Stimulated activated CD8-positive, alpha-beta memory T cell treated with anti-CD3 and anti-CD28 coated beads, Interleukin-7, amount 100 ng/mL, for 24 hours (primary cell): ENCODE measurements around the gene MAGI2.
"Not testable (repeated sequence)": the region's sequence is repeated elsewhere in the genome, so short reads cannot be mapped to it uniquely, and the experiment has no call there.

ENCODE experiments used
- DNase-seq: peaks from one replicate; pipeline ENCODE4 v3.0.0-alpha.2; 2020; ENCODE audit warnings: low read depth

The MAGI2 gene

DNA sequence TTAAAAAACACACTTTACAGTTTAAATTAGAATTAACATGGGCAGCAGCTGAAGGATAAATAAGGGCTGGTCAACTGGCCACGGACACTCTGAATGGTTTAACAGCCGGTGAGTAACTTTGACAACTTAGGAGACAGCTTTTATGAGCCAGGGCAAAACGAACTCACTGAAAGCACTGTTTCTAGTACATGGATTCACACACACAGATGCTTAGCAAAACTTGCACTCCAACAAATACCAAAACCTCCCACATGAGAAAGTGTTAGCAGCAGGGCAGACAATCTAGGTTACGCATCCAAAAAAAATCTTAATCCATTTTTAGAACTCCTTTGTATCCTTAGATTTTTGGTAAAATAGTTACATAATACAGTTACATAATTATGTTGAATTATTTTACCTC, 1168.5 kb downstream of the MAGI2 start:
- DNase-seq, result no peak

GRCh38 chr7:78280276-78280675, 1173.2 kb downstream of the MAGI2 start:
- DNase-seq, result no peak

DNA sequence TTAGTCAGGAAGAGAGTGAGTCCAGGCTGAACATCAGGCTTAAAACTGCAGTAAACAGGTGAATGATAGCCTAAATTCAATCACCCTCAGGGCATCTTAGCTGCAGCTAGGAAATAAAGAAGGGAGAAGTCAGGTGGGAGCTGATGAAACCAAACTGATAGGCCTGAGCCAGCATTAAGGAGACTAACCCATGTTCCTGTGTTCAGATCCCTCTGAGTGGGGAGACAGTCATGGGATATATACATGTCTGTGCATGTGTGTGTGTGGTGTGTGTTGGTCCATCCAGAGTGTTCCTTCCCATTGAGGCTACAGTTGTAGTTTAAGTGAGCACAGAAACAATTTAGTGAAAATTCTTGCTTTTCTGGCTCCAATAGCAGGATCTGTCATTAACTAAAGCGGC, 1174.0 kb downstream of the MAGI2 start:
- no peak for DNase-seq

DNA sequence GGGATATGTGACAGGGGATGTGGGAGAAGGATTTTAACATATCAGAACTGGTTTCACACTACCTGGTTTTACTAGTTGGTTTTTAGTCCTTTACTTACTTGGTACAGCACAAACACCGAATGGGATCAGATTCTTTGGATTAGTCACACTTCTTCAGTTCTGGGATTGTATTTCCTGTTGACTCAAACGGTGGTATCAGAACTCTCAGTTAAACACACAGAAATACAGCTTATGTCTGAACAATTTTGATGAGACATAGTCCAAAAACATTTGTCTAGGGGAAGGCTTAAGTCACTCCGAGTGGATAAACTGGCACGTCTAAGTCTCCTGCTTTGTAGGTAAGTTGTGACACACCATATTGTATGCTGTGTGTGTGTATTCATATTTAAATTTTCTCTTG, 1174.4 kb downstream of the MAGI2 start:
- DNase-seq, result no peak

- no peak for DNase-seq
Observed at GRCh38 chr7:78267141-78267540, 1186.3 kb downstream of the MAGI2 start.

- no peak for DNase-seq
Observed at GRCh38 chr7:78265486-78265885, 1188.0 kb downstream of the MAGI2 start.

GRCh38 chr7:78265071-78265470, 1188.4 kb downstream of the MAGI2 start:
- no peak for DNase-seq

- no peak for DNase-seq
Observed at GRCh38 chr7:78264105-78264504, 1189.4 kb downstream of the MAGI2 start.

DNA sequence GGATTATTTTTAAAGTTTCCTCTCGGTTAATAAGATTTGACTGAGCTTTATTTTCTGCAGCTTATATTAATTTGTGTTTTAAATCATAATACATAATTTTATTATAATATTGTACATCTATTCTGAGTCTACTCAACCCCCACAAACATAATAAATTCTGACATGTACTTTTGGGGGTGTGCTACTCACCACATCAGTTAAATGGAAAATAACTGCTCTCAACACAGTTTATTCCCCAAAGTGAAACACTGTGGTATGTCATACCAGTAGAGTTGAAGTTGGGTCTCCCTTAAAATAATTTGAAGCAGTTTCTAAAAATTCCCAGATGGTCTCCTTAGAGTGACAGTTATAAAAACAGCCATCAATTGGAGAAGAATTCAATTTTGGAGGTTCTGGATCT, 1191.7 kb downstream of the MAGI2 start:
- no peak for DNase-seq

DNA sequence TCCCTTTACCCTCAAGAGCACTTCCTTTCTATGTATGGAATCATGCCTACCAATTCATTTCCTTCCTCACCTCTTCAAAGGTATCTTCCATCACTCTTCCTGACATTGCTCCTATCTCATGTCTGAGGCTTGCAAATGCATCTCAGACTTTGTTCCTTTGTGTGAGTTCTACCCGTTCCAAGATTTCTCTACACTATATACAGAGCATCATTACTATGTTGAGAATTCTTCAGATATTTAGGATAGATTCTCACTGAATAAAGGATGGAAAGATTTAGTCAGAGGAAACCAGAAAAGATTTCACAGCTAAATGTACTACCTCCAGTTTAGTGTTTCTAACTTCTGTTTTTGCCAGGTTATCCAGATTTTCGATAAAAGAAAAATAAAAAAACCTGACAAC, 1192.2 kb downstream of the MAGI2 start:
- no peak for DNase-seq

GRCh38 chr7:78260826-78261225, 1192.6 kb downstream of the MAGI2 start:
- DNase-seq, result no peak

GRCh38 chr7:78254726-78255055, 1198.8 kb downstream of the MAGI2 start:
- DNase-seq, result no peak

- DNase-seq, result no peak
Observed at GRCh38 chr7:78253850-78254725, 1199.4 kb downstream of the MAGI2 start.

GRCh38 chr7:78248867-78249266, 1204.6 kb downstream of the MAGI2 start:
- DNase-seq, result no peak

DNA sequence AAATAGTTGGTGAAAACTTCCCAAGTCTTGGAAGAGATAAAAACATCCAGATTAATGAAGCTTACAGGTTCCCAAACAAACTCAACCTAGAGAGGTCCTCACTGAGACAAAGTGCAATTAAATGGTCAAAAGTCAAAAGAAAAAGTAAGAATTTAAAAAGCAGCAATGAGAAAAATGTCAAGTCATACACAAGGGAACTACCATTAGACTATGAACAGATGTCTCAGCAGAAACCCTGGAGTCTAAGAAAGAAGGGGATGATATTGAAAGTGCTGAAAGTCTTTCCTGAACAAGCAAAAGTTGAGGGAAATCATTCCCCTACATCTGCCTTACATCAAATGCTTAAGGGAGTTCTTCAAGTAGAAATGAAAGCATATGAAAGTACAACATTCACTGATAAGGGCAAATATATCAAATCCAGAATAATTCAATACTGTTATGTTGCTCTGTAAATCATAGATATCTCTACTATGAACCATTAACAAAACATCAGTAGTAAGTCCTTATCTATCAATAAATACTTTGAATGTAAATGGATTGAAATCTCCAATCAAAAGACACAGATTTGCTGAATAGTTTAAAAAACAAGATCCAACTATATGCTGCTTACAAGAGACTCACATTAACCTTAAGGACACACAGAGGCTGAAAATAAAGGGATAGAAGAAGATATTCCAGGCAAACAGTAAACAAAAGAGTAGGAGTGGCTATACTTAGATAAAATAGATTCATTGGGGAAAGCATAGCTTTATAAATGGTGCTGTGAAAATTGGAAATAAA, 1205.4 kb downstream of the MAGI2 start:
- no peak for DNase-seq

GRCh38 chr7:78240179-78240578, 1213.3 kb downstream of the MAGI2 start:
- DNase-seq, result not testable (repeated sequence)

- no peak for DNase-seq
Observed at GRCh38 chr7:78234634-78235033, 1218.8 kb downstream of the MAGI2 start.

- no peak for DNase-seq
Observed at GRCh38 chr7:78232806-78233205, 1220.7 kb downstream of the MAGI2 start.

GRCh38 chr7:78226059-78226719, 1227.3 kb downstream of the MAGI2 start:
- DNase-seq, result peak; percentile 2

DNA sequence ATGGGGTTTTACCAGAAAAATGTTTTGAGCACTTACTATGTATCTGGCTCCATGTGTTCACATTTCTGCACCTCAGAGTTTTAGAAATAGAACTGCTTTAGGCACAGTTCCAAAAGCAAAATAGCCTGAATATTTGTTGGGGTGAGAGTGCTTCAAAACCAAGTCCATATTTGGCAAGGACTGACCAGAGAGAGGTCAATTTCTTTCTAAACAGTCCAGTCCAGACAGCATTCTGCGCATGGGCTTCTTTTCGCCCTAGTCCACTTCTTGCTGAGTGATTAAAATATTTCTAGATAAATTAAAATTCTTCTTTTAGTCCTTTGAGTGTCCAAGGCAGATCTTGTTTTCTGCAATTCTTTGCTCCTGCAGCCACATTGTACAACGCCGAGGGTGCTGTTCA, 1227.9 kb downstream of the MAGI2 start:
- no peak for DNase-seq

- DNase-seq, result no peak
Observed at GRCh38 chr7:78224923-78225322, 1228.5 kb downstream of the MAGI2 start.

- DNase-seq, result no peak
Observed at GRCh38 chr7:78223598-78223997, 1229.9 kb downstream of the MAGI2 start.
